ENCODE results near the gene WWC2.

- TF ChIP-seq, protein P1, sequence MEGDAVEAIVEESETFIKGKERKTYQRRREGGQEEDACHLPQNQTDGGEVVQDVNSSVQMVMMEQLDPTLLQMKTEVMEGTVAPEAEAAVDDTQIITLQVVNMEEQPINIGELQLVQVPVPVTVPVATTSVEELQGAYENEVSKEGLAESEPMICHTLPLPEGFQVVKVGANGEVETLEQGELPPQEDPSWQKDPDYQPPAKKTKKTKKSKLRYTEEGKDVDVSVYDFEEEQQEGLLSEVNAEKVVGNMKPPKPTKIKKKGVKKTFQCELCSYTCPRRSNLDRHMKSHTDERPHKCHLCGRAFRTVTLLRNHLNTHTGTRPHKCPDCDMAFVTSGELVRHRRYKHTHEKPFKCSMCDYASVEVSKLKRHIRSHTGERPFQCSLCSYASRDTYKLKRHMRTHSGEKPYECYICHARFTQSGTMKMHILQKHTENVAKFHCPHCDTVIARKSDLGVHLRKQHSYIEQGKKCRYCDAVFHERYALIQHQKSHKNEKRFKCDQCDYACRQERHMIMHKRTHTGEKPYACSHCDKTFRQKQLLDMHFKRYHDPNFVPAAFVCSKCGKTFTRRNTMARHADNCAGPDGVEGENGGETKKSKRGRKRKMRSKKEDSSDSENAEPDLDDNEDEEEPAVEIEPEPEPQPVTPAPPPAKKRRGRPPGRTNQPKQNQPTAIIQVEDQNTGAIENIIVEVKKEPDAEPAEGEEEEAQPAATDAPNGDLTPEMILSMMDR (IDR thresholded peaks at IDR 0.05): no peak
- no peak for TF ChIP-seq POLR2AphosphoS5 (IDR thresholded peaks at IDR 0.05)
- TF ChIP-seq POLR2A (IDR thresholded peaks at IDR 0.05): no peak
Measured at GRCh38 chr4:183272384-183272783, 173.3 kb downstream of the WWC2 start.
